Subcutaneous abdominal adipose tissue (tissue), 5 donors: ENCODE data around the gene SRPK3.

Experiments used
- H3K27ac ChIP-seq: one replicate; pipeline ENCODE4 v1.7.0; 2013; ENCODE audit warnings: low read depth, mild to moderate bottlenecking, inconsistent platforms, low read length, moderate library complexity
- H3K27me3 ChIP-seq, 5 donors: one replicate each; pipeline ENCODE4 v1.7.0; 2013; ENCODE audit warnings: low read length in 5 of 5, inconsistent platforms in 1 of 5; ENCODE audit not compliant: control insufficient read depth in 5 of 5, insufficient read depth in 4 of 5
- H3K36me3 ChIP-seq, 5 donors: one replicate each; pipeline ENCODE4 v1.7.0; 2013; ENCODE audit warnings: low read length in 5 of 5; ENCODE audit not compliant: control insufficient read depth in 5 of 5, insufficient read depth in 5 of 5
- H3K4me1 ChIP-seq, 5 donors: one replicate each; pipeline ENCODE4 v1.7.0; 2013; ENCODE audit warnings: low read length in 5 of 5, mild to moderate bottlenecking in 3 of 5, moderate library complexity in 1 of 5; ENCODE audit not compliant: control insufficient read depth in 5 of 5, insufficient read depth in 5 of 5
- H3K4me3 ChIP-seq, 5 donors: one replicate each; pipeline ENCODE4 v1.7.0; 2013; ENCODE audit warnings: low read length in 5 of 5, low read depth in 1 of 5
- H3K9ac ChIP-seq, 5 donors: one replicate each; pipeline ENCODE4 v1.7.0; 2013; ENCODE audit warnings: low read length in 5 of 5, mild to moderate bottlenecking in 4 of 5, moderate library complexity in 3 of 5
- H3K9me3 ChIP-seq, 5 donors: one replicate each; pipeline ENCODE4 v1.7.0; 2013; ENCODE audit warnings: low read length in 5 of 5; ENCODE audit not compliant: control insufficient read depth in 5 of 5
- donor health status: healthy.
- donor health status: healthy.
- donor health status: healthy.
- donor health status: healthy.
- donor health status: healthy.

SRPK3 gene

GRCh38 chrX:153764786-153765137 is 16.1 kb upstream of the SRPK3 start:
- peaks cover 0 to 31% (median 26%) of the 10 kb centered on the region in 5 donors for H3K4me1 ChIP-seq

GRCh38 chrX:153765138-153766079 is 15.4 kb upstream of the SRPK3 start:
- H3K9ac ChIP-seq = peak overlapping the region in 2 of 5 donors; percentile 14 to 64
- H3K27me3 ChIP-seq = peaks cover 0 to 17% (median 14%) of the 10 kb centered on the region in 5 donors
- no peaks in the 10 kb centered on the region for H3K36me3 ChIP-seq
- H3K4me3 ChIP-seq = peak overlapping the region in 3 of 5 donors; percentile 17 to 50 (median 46)
- H3K27ac ChIP-seq = no peak overlapping the region
- no peaks in the 10 kb centered on the region for H3K9me3 ChIP-seq
- peaks cover 0 to 31% (median 26%) of the 10 kb centered on the region in 5 donors for H3K4me1 ChIP-seq

More at GRCh38 chrX:153764786-153765137, 16.1 kb upstream of the SRPK3 start:
- Histone ChIP-seq H3K27ac (no peak overlapping the region), H3K36me3 (no peaks in the 10 kb centered on the region), H3K27me3 (peaks cover 0 to 17% (median 11%) of the 10 kb centered on the region in 5 donors), H3K4me3 (peak overlapping the region in 3 of 5 donors; percentile 11 to 50 (median 46)), H3K9me3 (no peaks in the 10 kb centered on the region), H3K9ac (peak overlapping the region in 1 of 5 donors; percentile 64)

GRCh38 chrX:153766098-153766817 is 14.6 kb upstream of the SRPK3 start:
- H3K9me3 ChIP-seq = no peaks in the 10 kb centered on the region
- peaks cover 0 to 31% (median 26%) of the 10 kb centered on the region in 5 donors for H3K4me1 ChIP-seq
- peak overlapping the region in 1 of 5 donors; percentile 60 for H3K9ac ChIP-seq
- peaks cover 0 to 23% (median 17%) of the 10 kb centered on the region in 5 donors for H3K27me3 ChIP-seq
- H3K27ac ChIP-seq = no peak overlapping the region
- no peaks in the 10 kb centered on the region for H3K36me3 ChIP-seq
- H3K4me3 ChIP-seq = peak overlapping the region in 4 of 5 donors; percentile 17 to 46 (median 28)

DNA sequence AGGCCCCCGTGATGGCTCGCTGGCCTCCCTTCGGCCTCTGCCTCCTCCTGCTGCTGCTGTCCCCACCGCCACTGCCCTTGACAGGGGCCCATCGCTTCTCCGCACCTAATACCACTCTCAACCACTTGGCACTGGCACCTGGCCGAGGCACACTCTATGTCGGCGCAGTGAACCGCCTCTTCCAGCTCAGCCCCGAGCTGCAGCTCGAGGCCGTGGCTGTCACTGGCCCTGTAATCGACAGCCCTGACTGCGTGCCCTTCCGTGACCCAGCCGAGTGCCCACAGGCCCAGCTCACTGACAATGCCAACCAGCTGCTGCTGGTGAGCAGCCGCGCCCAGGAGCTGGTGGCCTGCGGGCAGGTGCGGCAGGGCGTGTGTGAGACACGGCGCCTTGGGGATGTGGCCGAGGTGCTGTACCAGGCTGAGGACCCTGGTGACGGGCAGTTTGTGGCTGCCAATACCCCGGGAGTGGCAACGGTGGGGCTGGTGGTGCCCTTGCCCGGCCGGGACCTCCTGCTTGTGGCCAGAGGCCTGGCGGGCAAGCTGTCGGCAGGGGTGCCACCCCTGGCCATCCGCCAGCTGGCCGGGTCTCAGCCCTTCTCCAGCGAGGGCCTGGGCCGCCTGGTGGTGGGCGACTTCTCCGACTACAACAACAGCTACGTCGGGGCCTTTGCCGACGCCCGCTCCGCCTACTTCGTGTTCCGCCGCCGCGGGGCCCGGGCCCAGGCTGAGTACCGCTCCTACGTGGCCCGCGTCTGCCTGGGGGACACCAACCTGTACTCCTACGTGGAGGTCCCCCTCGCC is 13.8 kb upstream of the SRPK3 start:
- Histone ChIP-seq H3K4me1 (peaks cover 0 to 31% (median 26%) of the 10 kb centered on the region in 5 donors), H3K4me3 (no peak overlapping the region), H3K27me3 (peaks cover 0 to 25% (median 17%) of the 10 kb centered on the region in 5 donors), H3K9ac (no peak overlapping the region), H3K9me3 (no peaks in the 10 kb centered on the region), H3K36me3 (no peaks in the 10 kb centered on the region), H3K27ac (no peak overlapping the region)

DNA sequence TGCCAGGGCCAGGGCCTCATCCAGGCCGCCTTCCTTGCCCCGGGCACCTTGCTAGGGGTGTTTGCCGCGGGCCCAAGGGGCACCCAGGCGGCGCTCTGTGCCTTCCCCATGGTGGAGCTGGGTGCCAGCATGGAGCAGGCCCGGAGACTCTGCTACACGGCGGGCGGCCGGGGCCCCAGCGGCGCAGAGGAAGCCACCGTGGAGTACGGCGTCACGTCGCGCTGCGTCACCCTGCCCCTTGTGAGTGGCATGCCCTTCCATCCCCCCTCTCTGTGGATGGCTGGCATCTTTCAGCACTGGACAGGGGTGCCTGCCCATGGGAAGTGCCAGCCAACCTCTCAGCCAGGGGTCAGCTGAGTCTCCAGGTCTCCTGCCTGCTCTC is 13.2 kb upstream of the SRPK3 start:
- H3K9me3 ChIP-seq = no peaks in the 10 kb centered on the region
- peaks cover 0 to 31% (median 26%) of the 10 kb centered on the region in 5 donors for H3K4me1 ChIP-seq
- H3K27ac ChIP-seq = no peak overlapping the region
- H3K9ac ChIP-seq = no peak overlapping the region
- H3K27me3 ChIP-seq = peaks cover 0 to 30% (median 19%) of the 10 kb centered on the region in 5 donors
- H3K4me3 ChIP-seq = no peak overlapping the region
- H3K36me3 ChIP-seq = no peaks in the 10 kb centered on the region

GRCh38 chrX:153768311-153769157 is 12.3 kb upstream of the SRPK3 start:
- H3K36me3 ChIP-seq = no peaks in the 10 kb centered on the region
- no peak overlapping the region for H3K4me3 ChIP-seq
- no peak overlapping the region for H3K27ac ChIP-seq
- peaks cover 0 to 36% (median 19%) of the 10 kb centered on the region in 5 donors for H3K27me3 ChIP-seq
- H3K9me3 ChIP-seq = no peaks in the 10 kb centered on the region
- H3K9ac ChIP-seq = no peak overlapping the region
- peaks cover 0 to 31% (median 26%) of the 10 kb centered on the region in 5 donors for H3K4me1 ChIP-seq

DNA sequence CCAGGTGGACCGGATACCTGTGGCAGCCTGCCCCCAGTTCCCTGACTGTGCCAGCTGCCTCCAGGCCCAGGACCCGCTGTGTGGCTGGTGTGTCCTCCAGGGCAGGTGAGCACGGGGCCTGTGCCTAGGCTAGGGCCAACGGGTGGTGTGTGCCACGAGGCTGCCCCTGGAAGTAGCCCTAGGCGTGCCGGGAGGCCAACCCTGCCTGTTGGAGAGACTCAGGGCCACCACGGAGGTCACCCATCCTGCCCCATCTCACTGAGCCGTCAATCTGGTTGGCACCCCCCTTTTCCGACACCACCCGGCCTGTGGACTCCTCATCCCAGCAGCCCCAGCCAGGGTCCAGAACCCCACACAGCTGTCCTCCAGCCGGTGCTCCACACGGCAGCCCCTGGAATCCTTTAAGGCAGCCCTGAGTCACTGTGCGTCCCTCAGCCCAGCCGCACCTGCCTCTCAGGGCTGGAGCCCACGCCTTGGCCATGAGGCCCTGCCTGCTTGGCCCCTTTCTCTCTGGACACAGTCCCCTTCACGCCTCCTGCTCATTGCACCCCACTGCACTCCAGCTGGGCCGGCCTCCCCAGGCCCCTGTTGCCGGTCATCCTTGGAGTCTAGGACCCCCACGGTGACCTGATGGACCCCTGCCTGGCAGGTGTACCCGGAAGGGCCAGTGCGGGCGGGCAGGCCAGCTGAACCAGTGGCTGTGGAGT is 11.5 kb upstream of the SRPK3 start:
- Histone ChIP-seq H3K9me3 (no peaks in the 10 kb centered on the region), H3K36me3 (peaks cover 0 to 5% (median 0%) of the 10 kb centered on the region in 5 donors), H3K9ac (no peak overlapping the region), H3K27me3 (peaks cover 0 to 35% (median 21%) of the 10 kb centered on the region in 5 donors), H3K27ac (no peak overlapping the region), H3K4me1 (peaks cover 0 to 28% (median 23%) of the 10 kb centered on the region in 5 donors), H3K4me3 (no peak overlapping the region)

DNA sequence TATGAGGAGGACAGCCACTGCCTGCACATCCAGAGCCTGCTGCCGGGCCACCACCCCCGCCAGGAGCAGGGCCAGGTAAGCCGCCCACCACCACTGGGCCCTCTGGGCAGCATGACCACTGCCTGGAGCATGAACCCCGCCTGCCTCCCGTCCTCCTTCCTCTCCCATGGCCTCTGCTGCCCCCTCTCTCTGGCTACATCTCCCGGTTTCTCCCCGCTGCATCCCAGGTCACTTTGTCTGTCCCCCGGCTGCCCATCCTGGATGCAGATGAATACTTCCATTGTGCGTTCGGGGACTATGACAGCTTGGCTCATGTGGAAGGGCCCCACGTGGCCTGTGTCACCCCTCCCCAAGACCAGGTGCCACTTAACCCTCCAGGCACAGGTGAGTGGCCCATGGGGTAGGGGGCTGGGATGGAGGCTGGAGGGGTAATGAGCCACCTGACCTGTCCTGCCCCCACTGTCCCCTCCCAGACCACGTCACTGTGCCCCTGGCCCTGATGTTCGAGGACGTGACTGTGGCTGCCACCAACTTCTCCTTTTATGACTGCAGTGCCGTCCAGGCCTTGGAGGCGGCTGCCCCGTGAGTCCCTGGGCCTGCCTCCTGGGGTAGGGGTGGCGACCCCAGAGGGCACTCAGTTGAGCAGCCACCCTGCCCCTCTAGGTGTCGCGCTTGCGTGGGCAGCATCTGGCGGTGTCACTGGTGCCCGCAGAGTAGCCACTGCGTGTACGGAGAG is 10.8 kb upstream of the SRPK3 start:
- Histone ChIP-seq H3K27me3 (peaks cover 0 to 35% (median 15%) of the 10 kb centered on the region in 5 donors), H3K9ac (no peak overlapping the region), H3K4me3 (no peak overlapping the region), H3K4me1 (peaks cover 0 to 20% (median 16%) of the 10 kb centered on the region in 5 donors), H3K9me3 (no peaks in the 10 kb centered on the region), H3K36me3 (peaks cover 0 to 5% (median 0%) of the 10 kb centered on the region in 5 donors), H3K27ac (no peak overlapping the region)
